Stimulated activated naive CD4-positive, alpha-beta T cell (primary cell): ENCODE measurements around the gene C17orf75.
"Not testable (repeated sequence)": the region's sequence is repeated elsewhere in the genome, so short reads cannot be mapped to it uniquely, and the experiment has no call there.

Source experiments
- DNase-seq, 6 experiments: peaks; one replicate each; lab custom pipeline; 2025; lab: John Stamatoyannopoulos, UW

C17orf75 gene

DNA sequence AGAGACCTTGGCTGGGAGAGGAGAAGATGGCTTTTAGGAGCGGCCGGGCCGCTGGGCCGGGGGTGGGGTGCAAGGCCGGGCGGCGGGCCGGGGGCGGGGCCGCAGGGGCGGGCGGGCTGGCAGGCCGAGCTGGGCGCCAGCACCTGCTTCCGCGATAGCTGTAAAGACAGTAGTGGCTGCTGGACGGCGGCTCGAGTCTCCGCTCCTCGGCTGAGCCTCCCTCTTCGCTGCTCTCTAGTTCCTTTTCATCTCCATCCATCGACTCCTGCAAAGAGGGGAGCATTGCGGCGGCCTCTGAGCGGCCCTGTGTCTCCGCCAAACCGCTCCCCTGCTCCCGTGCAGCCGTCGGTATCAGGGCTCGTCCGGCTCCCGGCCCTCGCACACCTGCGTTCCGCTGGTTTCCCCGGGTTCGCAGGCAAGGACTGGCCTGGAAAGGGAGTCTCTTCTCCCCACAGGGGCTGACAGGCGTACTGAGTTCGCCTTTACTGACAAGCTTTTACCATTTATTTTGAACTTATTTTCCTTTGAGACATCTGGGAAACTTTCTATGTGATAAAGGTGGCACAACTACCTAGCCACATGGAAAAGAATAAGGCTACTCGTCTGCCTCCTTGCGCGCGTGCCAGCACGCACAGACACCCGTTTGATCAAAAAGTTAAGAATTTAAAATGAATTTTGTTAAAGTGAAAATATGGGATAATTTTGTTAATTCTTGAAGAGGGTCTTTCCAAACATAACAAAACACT, at the start of gene C17orf75:
Gene C17orf75 (minus strand): TSS at position 317 of the 746 bp plus-strand sequence. CDS start 34 bp downstream, at position 283.
- peak; percentile 58 to 83 (median 64) for DNase-seq

DNA sequence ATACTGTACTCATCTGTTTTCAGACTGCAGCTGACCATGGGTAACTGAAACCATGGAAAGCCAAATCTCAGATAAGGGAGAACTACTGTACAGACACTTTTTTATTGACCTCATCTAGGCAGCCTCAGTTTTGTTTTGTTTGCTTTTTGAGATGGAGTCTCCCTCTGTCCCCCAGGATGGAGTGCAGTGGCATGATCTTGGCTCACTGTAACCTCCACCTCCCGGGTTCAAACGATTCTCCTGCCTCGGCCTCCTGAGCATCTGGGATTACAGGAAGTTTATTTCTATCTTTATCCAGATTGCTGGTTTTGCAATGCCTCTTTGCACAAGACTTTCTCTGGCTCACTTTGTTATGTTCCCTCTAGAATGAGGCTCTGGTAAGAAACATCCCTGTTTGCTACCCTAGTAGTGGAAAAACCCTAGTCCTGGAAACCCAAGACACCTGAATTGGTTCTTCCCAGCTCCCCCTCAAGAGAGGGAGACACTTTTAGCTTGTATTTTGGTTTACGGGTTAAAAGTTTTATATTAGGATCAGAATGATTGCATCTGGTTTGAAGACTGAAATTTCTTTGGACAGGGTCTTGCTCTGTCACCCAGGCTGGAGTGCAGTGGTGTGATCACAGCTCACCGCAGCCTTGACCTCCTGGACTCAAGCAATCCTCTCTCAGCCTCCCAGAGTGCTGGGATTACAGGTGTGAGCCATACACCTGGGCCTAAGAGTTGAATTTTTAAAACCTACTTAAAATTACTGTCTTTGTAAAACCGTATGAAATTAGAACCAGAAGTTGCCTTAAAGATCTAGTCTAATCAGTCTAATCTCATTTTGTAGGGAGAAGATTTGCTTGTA, 46.9 kb upstream of the C17orf75 start:
- no peak for DNase-seq

DNA sequence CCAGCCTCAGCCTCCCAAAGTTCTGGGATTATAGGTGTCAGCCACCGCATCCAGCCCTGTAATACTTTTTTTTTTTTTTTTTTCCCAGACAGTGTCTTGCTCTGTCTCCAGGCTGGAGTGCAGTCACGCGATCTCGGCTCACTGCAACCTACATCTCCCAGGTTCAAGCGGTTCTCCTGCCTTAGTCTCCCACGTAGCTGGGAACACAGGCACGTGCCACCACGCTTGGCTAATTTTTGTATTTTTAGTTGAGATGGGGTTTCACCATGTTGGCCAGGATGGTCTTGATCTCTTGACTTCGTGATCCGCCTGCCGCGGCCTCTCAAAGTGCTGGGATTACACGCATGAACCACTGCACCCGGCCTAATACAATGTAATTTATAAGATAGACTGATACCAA, 46.2 kb upstream of the C17orf75 start:
- not testable (repeated sequence) for DNase-seq

DNA sequence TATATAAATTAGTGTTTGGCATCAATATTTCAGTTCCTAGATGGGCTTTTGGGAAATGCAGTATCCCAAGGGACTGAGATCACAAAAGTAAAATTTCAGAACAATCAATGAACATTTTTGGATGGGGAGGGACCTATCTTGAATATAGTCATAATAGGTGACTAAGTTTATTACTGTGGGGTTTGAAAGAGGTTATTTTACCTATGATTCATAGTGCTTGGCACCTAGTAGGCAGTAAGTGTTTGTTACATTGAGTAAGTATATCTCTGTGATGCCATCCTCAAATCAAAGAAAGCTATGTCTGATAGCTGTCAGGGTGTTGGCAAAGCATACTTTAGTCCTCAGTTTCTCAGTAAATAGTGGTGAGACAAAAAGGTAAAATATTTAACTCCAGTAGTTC, 44.9 kb upstream of the C17orf75 start:
- DNase-seq: no peak

DNA sequence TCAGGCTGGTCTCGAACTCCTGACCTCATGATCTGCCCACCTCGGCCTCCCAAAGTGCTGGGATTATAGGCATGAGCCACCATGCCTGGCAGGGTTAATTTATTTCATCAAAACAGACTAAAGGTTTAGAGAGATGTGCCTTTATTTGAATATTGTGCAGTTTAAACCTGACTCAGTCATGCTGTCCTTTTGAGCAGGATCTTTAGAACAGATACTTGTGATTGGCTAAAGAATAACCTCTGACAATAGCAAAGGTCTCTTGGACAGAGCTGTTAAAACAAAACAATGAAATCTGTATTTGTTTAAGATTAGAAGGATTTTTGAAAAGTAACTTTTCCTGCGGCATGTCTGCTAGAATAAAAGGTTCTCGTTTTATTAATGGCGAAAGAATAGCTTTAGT, 44.0 kb upstream of the C17orf75 start:
- DNase-seq: no peak

DNA sequence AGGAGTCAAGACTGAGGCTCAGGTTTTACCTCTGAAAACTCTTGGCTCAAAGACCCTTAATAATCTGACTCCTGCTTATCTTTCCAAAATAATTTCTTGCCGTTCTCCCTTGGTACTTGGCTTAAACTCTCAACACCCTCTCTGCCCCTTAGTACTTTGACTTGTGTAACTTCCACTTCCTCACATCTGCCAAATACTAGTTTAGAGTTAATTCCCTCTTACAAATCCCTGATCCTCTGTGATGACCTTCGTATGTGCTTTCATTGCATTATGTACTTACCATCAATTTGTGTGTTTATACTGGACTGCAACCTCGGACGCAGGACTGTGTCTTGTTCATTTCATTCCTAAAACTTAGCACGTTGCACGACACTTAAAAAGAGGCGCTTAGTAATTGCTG, 43.1 kb upstream of the C17orf75 start:
- no peak for DNase-seq

- no peak for DNase-seq
Measured at GRCh38 chr17:32383926-32384434, 42.0 kb upstream of the C17orf75 start.

- DNase-seq: no peak
Measured at GRCh38 chr17:32382526-32383223, 40.7 kb upstream of the C17orf75 start.

GRCh38 chr17:32370426-32370825, 28.5 kb upstream of the C17orf75 start:
- no peak for DNase-seq

- DNase-seq: no peak
Measured at GRCh38 chr17:32361270-32361669, 19.3 kb upstream of the C17orf75 start.

GRCh38 chr17:32357615-32358014, 15.6 kb upstream of the C17orf75 start:
- DNase-seq: no peak

GRCh38 chr17:32356750-32357149, 14.8 kb upstream of the C17orf75 start:
- DNase-seq: no peak

GRCh38 chr17:32356378-32356743, 14.4 kb upstream of the C17orf75 start:
- DNase-seq: no peak

GRCh38 chr17:32355649-32356377, 13.8 kb upstream of the C17orf75 start:
- no peak for DNase-seq

GRCh38 chr17:32352734-32353133, 10.8 kb upstream of the C17orf75 start:
- DNase-seq: not testable (repeated sequence)

DNA sequence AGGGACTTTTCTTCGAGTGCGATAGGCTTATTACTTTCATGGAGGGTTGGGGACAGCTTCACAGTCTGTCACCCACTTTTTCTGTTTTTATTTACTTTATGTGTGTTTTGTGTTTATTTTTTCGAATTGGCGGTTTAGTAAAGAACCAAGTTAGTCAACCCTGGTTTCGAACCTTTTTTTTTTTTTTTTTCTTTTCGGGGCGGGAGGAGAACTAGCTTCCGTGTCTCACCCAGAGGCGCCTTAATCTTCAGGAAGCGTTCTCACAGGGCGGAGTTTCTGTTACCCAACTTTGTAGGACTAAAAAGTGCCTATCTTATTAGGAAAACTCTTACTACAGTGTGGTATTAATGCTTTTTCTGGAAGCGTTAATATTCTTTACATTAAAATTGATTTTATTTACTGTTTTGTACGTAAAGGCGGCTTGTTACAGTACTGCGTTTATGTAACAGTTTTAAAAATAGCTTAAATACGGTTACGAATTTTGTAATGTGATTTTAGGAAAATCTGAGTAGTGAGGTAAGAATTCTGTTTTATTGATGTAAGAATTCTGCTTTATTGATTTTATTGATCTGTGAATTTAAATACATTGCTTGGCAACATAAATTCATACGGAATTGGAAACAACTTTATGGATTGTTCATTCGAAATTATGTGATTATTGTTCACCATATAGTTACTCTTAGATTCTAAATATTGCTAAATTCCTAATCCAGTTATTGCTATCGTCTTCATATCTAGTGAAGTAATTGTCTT, 8.9 kb upstream of the C17orf75 start:
- peak in 5 of 6 experiments; percentile 31 to 68 (median 35) for DNase-seq

GRCh38 chr17:32349854-32350665, 8.1 kb upstream of the C17orf75 start, which contains the start of gene ZNF207:
Gene ZNF207, plus strand, starts transcription at chr17:32350157. Its CDS starts 129 bp downstream, at chr17:32350286.
- peak; percentile 83 to 95 (median 92) for DNase-seq

GRCh38 chr17:32349503-32349853, 7.5 kb upstream of the C17orf75 start:
- no peak for DNase-seq

GRCh38 chr17:32348483-32348800, 6.5 kb upstream of the C17orf75 start:
- DNase-seq: no peak

DNA sequence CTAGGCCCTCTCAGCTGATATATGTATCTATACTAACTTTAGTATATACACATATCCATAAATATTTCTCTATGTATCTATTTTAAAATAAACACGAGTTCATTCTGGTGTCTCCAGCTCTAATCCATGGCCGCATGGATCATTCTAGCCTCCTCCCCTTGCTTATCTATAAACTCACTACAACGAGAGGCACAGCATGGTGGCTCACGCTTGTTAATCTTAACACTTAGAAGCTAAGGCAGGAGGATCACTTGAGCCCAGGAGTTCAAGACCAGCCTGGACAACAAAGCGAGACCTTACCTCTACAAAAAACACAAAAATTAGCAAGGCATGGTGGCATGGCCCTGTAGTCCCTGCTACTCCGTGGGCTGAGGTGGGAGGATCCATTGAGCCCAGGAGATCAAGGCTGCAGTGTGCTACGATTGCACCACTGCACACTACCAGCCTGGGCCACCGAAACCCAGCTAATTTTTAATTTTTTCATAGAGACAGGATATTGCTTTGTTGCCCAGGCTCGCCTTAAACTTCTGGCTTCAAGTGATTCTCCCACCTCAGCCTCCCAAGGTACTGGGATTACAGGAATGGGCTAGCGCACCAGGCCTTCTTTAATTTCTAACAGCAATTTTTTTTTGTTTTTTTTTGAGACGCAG, 4.1 kb upstream of the C17orf75 start:
- no peak for DNase-seq
